ENCODE data around the gene APOA1. TPM values are rescaled to one million over a fixed set of nuclear protein-coding genes. Genes with fewer than 3 reads are reported as not detected.

Gene APOA1
- total RNA-seq, 4 donors from 2014 or later: 0.50 to 1.4 TPM; not detected in 2

GRCh38 chr11:116833491-116833815 lies 4.0 kb downstream of the APOA1 start:
- 89% methylated on average over 10 of the region's 10 CpGs for WGBS
- H3K9me3 ChIP-seq: no peaks in the 10 kb centered on the region
- H3K4me1 ChIP-seq: peaks cover 27 to 34% (median 32%) of the 10 kb centered on the region in 4 donors
- no peaks in the 10 kb centered on the region for H3K36me3 ChIP-seq
- H3K27ac ChIP-seq (replicated peaks in 1 of 4): no peak overlapping the region
- TF ChIP-seq POLR2AphosphoS5 (IDR thresholded peaks at IDR 0.05) (no peak), POLR2A (IDR thresholded peaks at IDR 0.05; ENCODE audit: low read depth) (no peak)
- DNase-seq (ENCODE audit: extremely low spot score): no peak
- H3K27me3 ChIP-seq: no peaks in the 10 kb centered on the region
- no peak overlapping the region for H3K4me3 ChIP-seq
- intact Hi-C loops (cut with DNase I): no loop called here

GRCh38 chr11:116832350-116833290 lies 4.8 kb downstream of the APOA1 start:
- DNase-seq (ENCODE audit: extremely low spot score): no peak
- H3K9me3 ChIP-seq: no peaks in the 10 kb centered on the region
- WGBS: 85% methylated on average over 8 of the region's 13 CpGs
- H3K4me1 ChIP-seq: peaks cover 27 to 31% (median 30%) of the 10 kb centered on the region in 4 donors
- no peak overlapping the region for H3K4me3 ChIP-seq
- H3K27ac ChIP-seq (replicated peaks in 1 of 4): no peak overlapping the region
- intact Hi-C loops (cut with DNase I): no loop called here
- no peak for TF ChIP-seq POLR2A (IDR thresholded peaks at IDR 0.05; ENCODE audit: low read depth)
- TF ChIP-seq POLR2AphosphoS5 (IDR thresholded peaks at IDR 0.05): no peak
- TF ChIP-seq EP300 (IDR thresholded peaks at IDR 0.05): no peak
- TF ChIP-seq CTCF (IDR thresholded peaks at IDR 0.05): no peak
- no peaks in the 10 kb centered on the region for H3K27me3 ChIP-seq
- no peaks in the 10 kb centered on the region for H3K36me3 ChIP-seq

GRCh38 chr11:116831790-116832349 lies 5.6 kb downstream of the APOA1 start:
- intact Hi-C loops (cut with DNase I): no loop called here
- H3K4me3 ChIP-seq: no peak overlapping the region
- TF ChIP-seq EP300 (IDR thresholded peaks at IDR 0.05): no peak
- no peak for TF ChIP-seq POLR2A (IDR thresholded peaks at IDR 0.05; ENCODE audit: low read depth)
- no peak for TF ChIP-seq CTCF (IDR thresholded peaks at IDR 0.05)
- TF ChIP-seq POLR2AphosphoS5 (IDR thresholded peaks at IDR 0.05): no peak
- WGBS: 90% methylated on average over 7 of the region's 7 CpGs
- H3K36me3 ChIP-seq: no peaks in the 10 kb centered on the region
- peaks cover 21 to 23% (median 22%) of the 10 kb centered on the region in 4 donors for H3K4me1 ChIP-seq
- no peaks in the 10 kb centered on the region for H3K27me3 ChIP-seq
- no peak overlapping the region for H3K27ac ChIP-seq (replicated peaks in 1 of 4)
- no peaks in the 10 kb centered on the region for H3K9me3 ChIP-seq
- no peak for DNase-seq (ENCODE audit: extremely low spot score)

- WGBS: 93% methylated on average over 9 of the region's 17 CpGs
- intact Hi-C loops (cut with DNase I): no loop called here
- H3K36me3 ChIP-seq: no peaks in the 10 kb centered on the region
- H3K4me1 ChIP-seq: peaks cover 7 to 8% (median 8%) of the 10 kb centered on the region in 4 donors
- no peaks in the 10 kb centered on the region for H3K9me3 ChIP-seq
- TF ChIP-seq POLR2A (IDR thresholded peaks at IDR 0.05; ENCODE audit: low read depth): no peak
- no peak for TF ChIP-seq EP300 (IDR thresholded peaks at IDR 0.05)
- no peak for TF ChIP-seq CTCF (IDR thresholded peaks at IDR 0.05)
- TF ChIP-seq POLR2AphosphoS5 (IDR thresholded peaks at IDR 0.05): no peak
- H3K27me3 ChIP-seq: no peaks in the 10 kb centered on the region
- H3K27ac ChIP-seq (replicated peaks in 1 of 4): no peak overlapping the region
- DNase-seq (ENCODE audit: extremely low spot score): no peak
- H3K4me3 ChIP-seq: no peak overlapping the region
Observed at GRCh38 chr11:116830184-116830912, 7.1 kb downstream of the APOA1 start.

Data from esophagus muscularis mucosa (tissue), 4 donors.